ENCODE data around the gene SEMA3F. TPM values are rescaled to one million over a fixed set of nuclear protein-coding genes. Genes with fewer than 3 reads are reported as not detected.
A peak's percentile ranks its signal among the peaks of the same experiment; 100 is the strongest.

Gene SEMA3F
- total RNA-seq, 4 donors from 2014 or later: 5.2 to 40.1 (median 7.5) TPM

DNA sequence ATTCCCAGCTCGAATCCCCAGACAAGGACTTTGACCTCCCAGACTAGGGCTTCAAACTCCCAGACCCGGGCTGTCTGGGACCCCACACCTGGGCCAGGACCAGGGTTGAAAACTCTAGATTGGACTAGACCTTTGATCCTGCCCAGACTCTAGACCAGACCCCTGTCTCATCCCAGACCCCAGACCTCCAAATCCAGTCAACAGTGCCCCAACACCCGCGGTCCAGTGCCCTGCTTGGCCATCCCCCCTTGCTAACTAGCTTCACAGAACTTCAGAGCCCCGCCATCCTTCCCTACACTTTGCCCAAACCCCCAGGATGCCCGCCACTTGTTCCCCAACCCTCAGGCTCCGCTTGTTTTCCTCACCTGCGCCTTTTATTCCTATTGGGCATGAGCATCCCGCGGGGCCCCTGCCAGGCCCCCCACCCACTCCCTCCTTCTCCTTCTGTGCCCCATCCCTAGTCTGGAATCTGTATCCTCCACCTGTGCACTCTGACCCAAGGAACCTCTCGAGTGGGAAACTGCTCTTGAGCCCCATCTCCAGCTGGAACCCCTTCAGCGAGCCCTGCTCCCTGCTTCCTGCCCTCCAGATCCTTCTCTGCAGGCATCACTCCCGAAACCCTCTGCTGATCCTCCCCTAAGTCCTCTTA, 81.5 kb downstream of the SEMA3F start:
- in situ Hi-C loops (cut with MboI; ENCODE audit: low sequenced_read_pairs in 4 of 4) (no loop called here), intact Hi-C loops (cut with DNase I; ENCODE audit: low total_unique reads) (no loop called here)
- Histone ChIP-seq H3K4me3 (peak overlapping the region; percentile 58 to 82 (median 70)), H3K4me1 (peaks cover 44 to 53% of the 10 kb centered on the region in 2 donors), H3K36me3 (no peaks in the 10 kb centered on the region), H3K9me3 (no peaks in the 10 kb centered on the region), H3K27ac (peak overlapping the region; percentile 87 to 96 (median 87)), H3K27me3 (no peaks in the 10 kb centered on the region)
- no peak for DNase-seq
- ATAC-seq: no peak
- TF ChIP-seq, protein P1, sequence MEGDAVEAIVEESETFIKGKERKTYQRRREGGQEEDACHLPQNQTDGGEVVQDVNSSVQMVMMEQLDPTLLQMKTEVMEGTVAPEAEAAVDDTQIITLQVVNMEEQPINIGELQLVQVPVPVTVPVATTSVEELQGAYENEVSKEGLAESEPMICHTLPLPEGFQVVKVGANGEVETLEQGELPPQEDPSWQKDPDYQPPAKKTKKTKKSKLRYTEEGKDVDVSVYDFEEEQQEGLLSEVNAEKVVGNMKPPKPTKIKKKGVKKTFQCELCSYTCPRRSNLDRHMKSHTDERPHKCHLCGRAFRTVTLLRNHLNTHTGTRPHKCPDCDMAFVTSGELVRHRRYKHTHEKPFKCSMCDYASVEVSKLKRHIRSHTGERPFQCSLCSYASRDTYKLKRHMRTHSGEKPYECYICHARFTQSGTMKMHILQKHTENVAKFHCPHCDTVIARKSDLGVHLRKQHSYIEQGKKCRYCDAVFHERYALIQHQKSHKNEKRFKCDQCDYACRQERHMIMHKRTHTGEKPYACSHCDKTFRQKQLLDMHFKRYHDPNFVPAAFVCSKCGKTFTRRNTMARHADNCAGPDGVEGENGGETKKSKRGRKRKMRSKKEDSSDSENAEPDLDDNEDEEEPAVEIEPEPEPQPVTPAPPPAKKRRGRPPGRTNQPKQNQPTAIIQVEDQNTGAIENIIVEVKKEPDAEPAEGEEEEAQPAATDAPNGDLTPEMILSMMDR (IDR thresholded peaks at IDR 0.05 in 4 of 5, conservative IDR thresholded peaks at IDR 0.05 in 1 of 5): no peak
- TF ChIP-seq POLR2A (IDR thresholded peaks at IDR 0.05): no peak

GRCh38 chr3:50237133-50237651, 82.1 kb downstream of the SEMA3F start:
- peaks cover 50 to 59% of the 10 kb centered on the region in 2 donors for H3K4me1 ChIP-seq
- intact Hi-C loops (cut with DNase I; ENCODE audit: low total_unique reads): no loop called here

GRCh38 chr3:50237754-50238548, 82.8 kb downstream of the SEMA3F start:
- ATAC-seq (no peak), DNase-seq (peak; percentile 59 to 64)
- Histone ChIP-seq H3K36me3 (no peaks in the 10 kb centered on the region), H3K27me3 (no peaks in the 10 kb centered on the region), H3K27ac (peak overlapping the region; percentile 87 to 96 (median 87)), H3K4me1 (peaks cover 57 to 65% of the 10 kb centered on the region in 2 donors), H3K4me3 (peak overlapping the region; percentile 58 to 82 (median 70)), H3K9me3 (no peaks in the 10 kb centered on the region)
- intact Hi-C loops (cut with DNase I; ENCODE audit: low total_unique reads) (loop anchor here (1.0 kb wide), 1 partner anchor 11 kb away; no protein-coding TSS in a partner anchor), in situ Hi-C loops (cut with MboI; ENCODE audit: low sequenced_read_pairs in 4 of 4) (no loop called here)
- peak; percentile 39 to 63 for TF ChIP-seq POLR2A (IDR thresholded peaks at IDR 0.05)
- TF ChIP-seq, protein P1 (IDR thresholded peaks at IDR 0.05 in 4 of 5, conservative IDR thresholded peaks at IDR 0.05 in 1 of 5): no peak

More at GRCh38 chr3:50237133-50237651, 82.1 kb downstream of the SEMA3F start:
- Histone ChIP-seq H3K27ac (peak overlapping the region; percentile 87 to 96 (median 87)), H3K36me3 (no peaks in the 10 kb centered on the region), H3K9me3 (no peaks in the 10 kb centered on the region), H3K27me3 (no peaks in the 10 kb centered on the region), H3K4me3 (peak overlapping the region; percentile 58 to 82 (median 70))
- no peak for DNase-seq
- TF ChIP-seq POLR2A (IDR thresholded peaks at IDR 0.05): no peak
- TF ChIP-seq, protein P1 (IDR thresholded peaks at IDR 0.05 in 4 of 5, conservative IDR thresholded peaks at IDR 0.05 in 1 of 5): no peak
- ATAC-seq: no peak
- in situ Hi-C loops (cut with MboI; ENCODE audit: low sequenced_read_pairs in 4 of 4): no loop called here

DNA sequence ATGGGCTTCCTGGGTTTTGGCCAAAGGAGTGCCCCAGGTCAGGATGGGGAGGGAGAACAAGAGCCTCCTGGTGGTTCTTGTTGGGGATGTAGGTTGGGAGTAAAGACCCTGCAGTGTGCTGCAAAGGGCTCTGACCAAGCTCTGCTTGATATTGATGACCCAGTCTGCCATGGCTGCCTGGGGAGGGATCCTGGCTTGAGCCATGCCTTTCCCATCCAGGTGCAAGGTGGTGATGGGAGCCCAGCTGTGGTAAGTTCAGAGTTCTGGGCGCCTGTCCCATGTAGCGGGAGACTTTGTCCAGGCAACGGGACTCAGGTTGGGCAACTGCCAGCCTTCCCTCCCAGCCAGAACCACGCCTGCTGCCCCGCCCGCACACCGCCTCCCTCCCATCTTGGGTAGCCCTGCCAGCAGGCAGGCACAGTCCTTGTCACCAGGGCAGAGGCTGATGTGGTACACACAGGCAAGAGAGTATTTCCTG, 83.5 kb downstream of the SEMA3F start:
- H3K4me1 ChIP-seq: peaks cover 57 to 70% of the 10 kb centered on the region in 2 donors
- no peaks in the 10 kb centered on the region for H3K9me3 ChIP-seq
- peak overlapping the region; percentile 87 to 96 (median 87) for H3K27ac ChIP-seq
- TF ChIP-seq POLR2A (IDR thresholded peaks at IDR 0.05): no peak
- TF ChIP-seq, protein P1 (IDR thresholded peaks at IDR 0.05 in 4 of 5, conservative IDR thresholded peaks at IDR 0.05 in 1 of 5): no peak
- intact Hi-C loops (cut with DNase I; ENCODE audit: low total_unique reads) (loop anchor here (1.0 kb wide), 1 partner anchor 11 kb away; no protein-coding TSS in a partner anchor), in situ Hi-C loops (cut with MboI; ENCODE audit: low sequenced_read_pairs in 4 of 4) (no loop called here)
- peak; percentile 91 to 93 for DNase-seq
- H3K4me3 ChIP-seq: peak overlapping the region; percentile 58 to 82 (median 70)
- peak; percentile 46 to 54 for ATAC-seq
- H3K36me3 ChIP-seq: no peaks in the 10 kb centered on the region
- no peaks in the 10 kb centered on the region for H3K27me3 ChIP-seq

MicroRNAs within 50 kb of the gene (microRNA counts, 767-probe panel; counts per million panel counts)
- 356 to 448 counts per million in 2 donors for microRNA hsa-miR-566

Small RNA genes lying within 50 kb of the gene (microRNA-seq; reads per million reads assigned to microRNA genes)
- gene MIR566 (ENCODE audit: borderline replicate concordance in 2 of 2): 0 reads per million in 2 donors
- 0 reads per million in 2 donors for gene MIR5787 (ENCODE audit: borderline replicate concordance in 2 of 2)

Other genes starting within 250 kb of the SEMA3F start
- 10 to 100 TPM; 13.9 to 41.9 (median 23.9) TPM for gene MON1A, start 225.5 kb upstream of the SEMA3F start, total RNA-seq
- gene RBM6, start 215.2 kb upstream of the SEMA3F start, total RNA-seq: 10 to 100 TPM; 27.2 to 55.6 (median 30.6) TPM
- 100 to 1,000 TPM in 1 of 4 donors, 10 to 100 TPM in 3; 41.1 to 108 (median 48.2) TPM for gene RBM5, start 66.4 kb upstream of the SEMA3F start, total RNA-seq
- gene GNAT1, start 36.3 kb downstream of the SEMA3F start, total RNA-seq: not detected
- gene SLC38A3, start 49.9 kb downstream of the SEMA3F start, total RNA-seq: 1 to 10 TPM; 1.9 to 8.9 (median 5.0) TPM
- gene GNAI2, start 80.9 kb downstream of the SEMA3F start, total RNA-seq: 10 to 100 TPM; 26.7 to 67.8 (median 39.8) TPM
- 1 to 10 TPM; 1.7 to 3.1 (median 2.1) TPM for gene SEMA3B, start 113.8 kb downstream of the SEMA3F start, total RNA-seq
- gene LSMEM2, start 123.8 kb downstream of the SEMA3F start, total RNA-seq: under 1 TPM in 3 of 4 donors, not detected in 1; 0.41 to 0.98 (median 0.49) TPM
- 100 to 1,000 TPM; 111 to 145 (median 127) TPM for gene IFRD2, start 137.1 kb downstream of the SEMA3F start, total RNA-seq
- 1 to 10 TPM in 3 of 4 donors, not detected in 1; 1.1 to 2.3 (median 1.2) TPM for gene HYAL3, start 144.1 kb downstream of the SEMA3F start, total RNA-seq
- 10 to 100 TPM; 12.5 to 22.1 (median 14.8) TPM for gene NAA80, start 144.1 kb downstream of the SEMA3F start, total RNA-seq
- gene HYAL1, start 148.2 kb downstream of the SEMA3F start, total RNA-seq: 10 to 100 TPM in 2 of 4 donors, 1 to 10 TPM in 2; 3.6 to 14.6 (median 9.1) TPM
- gene HYAL2, start 167.4 kb downstream of the SEMA3F start, total RNA-seq: 10 to 100 TPM; 47.0 to 69.8 (median 65.4) TPM
- gene TUSC2, start 172.9 kb downstream of the SEMA3F start, total RNA-seq: 10 to 100 TPM; 38.5 to 72.7 (median 51.5) TPM
- 10 to 100 TPM; 13.3 to 22.5 (median 18.0) TPM for gene RASSF1, start 185.5 kb downstream of the SEMA3F start, total RNA-seq
- gene ZMYND10, start 190.4 kb downstream of the SEMA3F start, total RNA-seq: 1 to 10 TPM in 1 of 4 donors, not detected in 3; 3.0 TPM
- 10 to 100 TPM; 14.1 to 26.2 (median 23.1) TPM for gene NPRL2, start 195.5 kb downstream of the SEMA3F start, total RNA-seq
- 10 to 100 TPM; 13.3 to 19.9 (median 17.8) TPM for gene CYB561D2, start 195.5 kb downstream of the SEMA3F start, total RNA-seq
- gene TMEM115, start 204.2 kb downstream of the SEMA3F start, total RNA-seq: 10 to 100 TPM; 26.9 to 57.8 (median 42.3) TPM

All from gastrocnemius medialis (tissue), 4 donors.